ENCODE results near the gene SUN5. TPM values are rescaled to one million over a fixed set of nuclear protein-coding genes. Genes with fewer than 3 reads are reported as not detected.

The SUN5 gene
- total and polyA plus RNA-seq, 2 experiments from 2014 or later, result not detected

DNA sequence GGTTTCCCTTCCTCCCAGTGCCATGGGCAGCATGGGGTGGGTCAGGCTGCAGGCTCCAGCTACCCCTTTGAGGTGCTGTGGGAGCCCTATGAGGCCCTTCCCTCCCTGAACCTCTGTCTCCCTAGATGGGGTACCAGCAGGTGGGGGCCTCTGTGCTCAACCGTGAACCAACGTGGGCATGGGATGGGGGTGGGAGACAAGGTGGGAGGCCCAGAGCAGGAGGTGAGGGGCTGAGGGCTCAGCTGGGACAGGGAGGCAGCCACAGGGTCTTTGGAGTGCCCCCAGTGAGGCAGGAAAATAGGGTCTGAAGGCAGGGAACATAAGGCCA, 33.3 kb downstream of the SUN5 start:
- no peak overlapping the region for H3K27ac ChIP-seq
- no peak overlapping the region for H3K4me2 ChIP-seq
- H3K9me2 ChIP-seq (replicated peaks; ENCODE audit: insufficient read depth), result no peaks in the 10 kb centered on the region
- H3K36me3 ChIP-seq (replicated peaks; ENCODE audit: insufficient read depth, low read depth), result no peaks in the 10 kb centered on the region
- H3K4me3 ChIP-seq, result no peak overlapping the region
- H2AFZ ChIP-seq, result no peak overlapping the region
- H3K27me3 ChIP-seq, result no peaks in the 10 kb centered on the region
- H4K20me1 ChIP-seq (ENCODE audit: insufficient read depth, poor library complexity, severe bottlenecking), result no peaks in the 10 kb centered on the region
- 100% methylated on average over 2 of the region's 2 CpGs for WGBS (ENCODE audit: low lambda C conversion rate, missing lambda C conversion rate)
- no peaks in the 10 kb centered on the region for H3K79me2 ChIP-seq
- TF ChIP-seq EZH2 (IDR thresholded peaks at IDR 0.05; ENCODE audit: borderline replicate concordance), result no peak
- TF ChIP-seq EZH2phosphoT487 (IDR thresholded peaks at IDR 0.05; ENCODE audit: low read depth, severe bottlenecking, unreplicated experiment), result no peak
- TF ChIP-seq CTCF (IDR thresholded peaks at IDR 0.05; ENCODE audit: poor library complexity), result no peak
- peak; percentile 3 for DNase-seq (ENCODE audit: low spot score)
- H3K4me1 ChIP-seq (ENCODE audit: insufficient read depth), result peaks cover 7% of the 10 kb centered on the region
- H3K9me3 ChIP-seq (ENCODE audit: low read depth), result no peaks in the 10 kb centered on the region

- 94% methylated on average over 15 of the region's 15 CpGs for WGBS (ENCODE audit: low lambda C conversion rate, missing lambda C conversion rate)
- DNase-seq (ENCODE audit: low spot score), result peak; percentile 5
- Histone ChIP-seq H3K79me2 (no peaks in the 10 kb centered on the region), H3K9me3 (ENCODE audit: low read depth) (no peaks in the 10 kb centered on the region), H3K27ac (no peak overlapping the region), H3K9me2 (replicated peaks; ENCODE audit: insufficient read depth) (no peaks in the 10 kb centered on the region), H3K4me3 (no peak overlapping the region), H3K4me1 (ENCODE audit: insufficient read depth) (peaks cover 7% of the 10 kb centered on the region), H2AFZ (no peak overlapping the region), H3K4me2 (no peak overlapping the region), H3K36me3 (replicated peaks; ENCODE audit: insufficient read depth, low read depth) (no peaks in the 10 kb centered on the region), H4K20me1 (ENCODE audit: insufficient read depth, poor library complexity, severe bottlenecking) (no peaks in the 10 kb centered on the region), H3K27me3 (no peaks in the 10 kb centered on the region)
- no peak for TF ChIP-seq EZH2phosphoT487 (IDR thresholded peaks at IDR 0.05; ENCODE audit: low read depth, severe bottlenecking, unreplicated experiment)
- no peak for TF ChIP-seq EZH2 (IDR thresholded peaks at IDR 0.05; ENCODE audit: borderline replicate concordance)
- TF ChIP-seq CTCF (IDR thresholded peaks at IDR 0.05; ENCODE audit: poor library complexity), result no peak
Measured at GRCh38 chr20:32970115-32970972, 33.9 kb downstream of the SUN5 start.

DNA sequence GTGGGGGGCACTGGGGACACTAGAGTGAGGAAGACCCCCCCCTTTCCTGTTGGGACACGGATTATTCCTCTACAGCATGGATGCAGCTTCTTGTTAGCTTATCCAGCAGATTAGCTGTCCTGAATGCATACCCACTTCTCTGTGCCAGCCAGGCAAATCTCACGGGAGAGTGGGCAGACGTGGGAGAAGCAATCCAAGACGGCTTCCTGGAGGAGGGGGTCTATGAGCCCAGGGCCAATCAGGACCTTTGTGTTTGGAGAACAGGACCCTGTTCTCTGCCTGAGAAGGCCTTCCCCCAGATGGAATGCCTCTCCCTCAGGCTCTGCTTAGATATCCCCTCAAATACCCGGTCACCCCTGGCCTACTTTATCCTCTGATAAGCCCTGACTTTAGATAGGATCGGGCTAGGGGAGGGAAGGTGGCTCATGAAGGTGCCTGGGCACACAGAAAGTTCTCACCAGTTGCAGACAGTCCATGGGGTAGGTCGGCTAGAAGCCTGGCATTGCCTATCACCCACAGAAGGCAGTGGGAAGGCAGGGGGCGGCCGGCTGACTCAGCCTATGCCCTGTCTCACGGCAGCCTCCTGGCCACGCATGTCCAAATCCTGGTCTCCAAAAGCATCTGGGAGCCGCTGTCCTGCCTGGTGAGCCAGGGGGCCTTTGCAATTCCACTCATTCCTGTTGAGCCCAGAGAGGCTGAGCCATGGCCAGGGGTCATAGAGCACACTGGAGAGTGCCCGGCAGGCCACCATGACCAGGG, 34.7 kb downstream of the SUN5 start:
- peak; percentile 4 for DNase-seq (ENCODE audit: low spot score)
- H3K27me3 ChIP-seq, result no peaks in the 10 kb centered on the region
- H3K27ac ChIP-seq, result no peak overlapping the region
- WGBS (ENCODE audit: low lambda C conversion rate, missing lambda C conversion rate), result 77% methylated on average over 13 of the region's 13 CpGs
- H3K9me2 ChIP-seq (replicated peaks; ENCODE audit: insufficient read depth), result no peaks in the 10 kb centered on the region
- TF ChIP-seq CTCF (IDR thresholded peaks at IDR 0.05; ENCODE audit: poor library complexity), result no peak
- no peak for TF ChIP-seq EZH2phosphoT487 (IDR thresholded peaks at IDR 0.05; ENCODE audit: low read depth, severe bottlenecking, unreplicated experiment)
- TF ChIP-seq EZH2 (IDR thresholded peaks at IDR 0.05; ENCODE audit: borderline replicate concordance), result no peak
- no peaks in the 10 kb centered on the region for H3K9me3 ChIP-seq (ENCODE audit: low read depth)
- H3K79me2 ChIP-seq, result no peaks in the 10 kb centered on the region
- no peaks in the 10 kb centered on the region for H3K36me3 ChIP-seq (replicated peaks; ENCODE audit: insufficient read depth, low read depth)
- no peak overlapping the region for H3K4me3 ChIP-seq
- no peak overlapping the region for H3K4me2 ChIP-seq
- peaks cover 7% of the 10 kb centered on the region for H3K4me1 ChIP-seq (ENCODE audit: insufficient read depth)
- no peaks in the 10 kb centered on the region for H4K20me1 ChIP-seq (ENCODE audit: insufficient read depth, poor library complexity, severe bottlenecking)
- no peak overlapping the region for H2AFZ ChIP-seq

Measured in hepatocyte (in vitro differentiated cells).